Stimulated activated CD4-positive, alpha-beta T cell treated with anti-CD3 and anti-CD28 coated beads, Interleukin-1b, Interleukin-23, amount 100 ng/mL, for 4 hours (primary cell): ENCODE measurements around the gene DCBLD2.

Source experiments
- DNase-seq, 2 donors: peaks; one replicate each; pipeline ENCODE4 v3.0.0-alpha.2; 2020; ENCODE audit warnings: low read depth in 2 of 2

Gene DCBLD2

DNA sequence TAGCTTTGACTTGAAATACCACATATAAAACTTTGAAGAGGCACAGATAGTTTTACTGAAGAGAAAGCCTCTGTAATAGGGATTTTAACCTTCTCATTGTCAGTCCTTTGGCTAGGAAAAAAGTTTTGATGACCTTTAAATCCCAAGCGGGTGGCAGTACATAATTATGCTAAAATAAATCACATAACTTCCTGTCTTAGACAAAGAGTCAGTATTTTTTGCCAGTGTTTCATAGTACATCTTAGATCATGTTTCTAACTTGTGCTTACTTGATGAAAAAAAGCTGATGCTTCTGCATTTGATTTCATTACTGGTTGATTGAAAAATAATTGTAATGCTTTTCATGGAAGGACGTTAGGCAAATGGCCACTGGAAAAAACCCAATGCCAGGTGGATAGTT lies 132.5 kb downstream of the DCBLD2 start:
- no peak for DNase-seq

DNA sequence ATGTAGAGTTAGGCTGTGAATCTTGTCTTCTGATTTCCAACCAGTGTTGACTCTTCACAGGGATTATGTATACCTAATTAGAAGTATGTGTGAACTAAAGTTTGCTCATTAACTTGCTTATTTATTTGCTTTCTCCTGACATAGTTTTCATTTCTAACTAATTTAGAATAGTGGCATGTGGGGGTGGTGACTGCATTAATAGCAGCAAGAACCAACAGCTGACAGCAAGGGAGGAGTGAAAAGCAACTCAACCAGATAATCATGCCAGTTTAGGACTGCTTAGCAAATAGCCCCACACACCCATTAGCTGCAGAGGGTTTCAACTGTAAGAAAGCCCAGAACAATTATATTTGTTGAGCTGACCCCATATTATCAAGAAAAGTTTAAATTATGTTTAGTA lies 134.6 kb downstream of the DCBLD2 start:
- no peak for DNase-seq

DNA sequence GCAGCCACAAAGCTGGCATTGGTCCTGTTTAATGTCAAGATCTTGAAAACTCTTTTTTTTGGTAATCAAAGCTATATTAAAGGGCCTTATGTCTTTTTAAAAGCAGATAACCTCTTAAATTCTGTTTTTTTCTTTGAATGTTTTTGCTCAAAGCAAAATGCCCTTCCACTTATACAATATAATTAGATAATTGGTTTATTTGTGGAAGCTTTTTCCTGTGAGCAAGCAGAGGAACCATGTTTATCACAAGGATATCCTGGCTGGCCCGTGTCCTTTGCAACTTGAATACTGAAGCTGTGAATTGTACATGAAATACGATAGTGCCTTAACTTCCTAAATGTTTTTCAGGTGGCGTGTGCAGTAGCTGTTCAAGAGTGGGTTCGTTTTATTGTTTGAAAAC lies 135.8 kb downstream of the DCBLD2 start:
- DNase-seq = no peak

GRCh38 chr3:98764472-98764884 lies 137.0 kb downstream of the DCBLD2 start:
- no peak for DNase-seq

- no peak for DNase-seq
These were observed 137.6 kb downstream of the DCBLD2 start for GRCh38 chr3:98763819-98764418.

GRCh38 chr3:98763076-98763475 lies 138.4 kb downstream of the DCBLD2 start, which contains the start of gene ST3GAL6:
ST3GAL6 (plus strand) TSS chr3:98763340; CDS start chr3:98768441, 5,101 bp downstream.
- DNase-seq = no peak

GRCh38 chr3:98761643-98762229 lies 139.8 kb downstream of the DCBLD2 start:
- no peak for DNase-seq

DNA sequence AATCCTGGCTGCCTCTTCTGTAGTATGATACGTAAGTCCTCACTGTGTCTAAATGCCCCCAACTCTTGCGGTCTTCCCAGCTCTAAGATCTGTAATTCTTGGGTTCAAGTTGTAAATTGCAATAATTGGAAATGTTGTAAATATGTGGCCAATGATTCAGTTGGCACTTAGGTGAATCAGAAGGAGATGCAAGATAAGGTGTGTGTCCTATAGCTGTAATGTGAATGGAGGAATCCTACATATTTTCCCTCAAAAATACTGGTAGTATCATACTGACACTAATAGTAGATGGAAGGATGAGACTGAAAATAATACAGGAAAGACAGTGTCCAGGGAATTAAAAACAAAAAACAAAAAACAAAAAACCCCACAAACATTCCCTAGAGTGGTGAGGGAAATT lies 141.9 kb downstream of the DCBLD2 start:
- no peak for DNase-seq

- no peak for DNase-seq
These were observed 145.9 kb downstream of the DCBLD2 start for GRCh38 chr3:98755601-98756000.

- no peak for DNase-seq
These were observed 147.0 kb downstream of the DCBLD2 start for GRCh38 chr3:98754483-98754882.

GRCh38 chr3:98750276-98750919 lies 151.1 kb downstream of the DCBLD2 start:
- no peak for DNase-seq

- no peak for DNase-seq
These were observed 154.6 kb downstream of the DCBLD2 start for GRCh38 chr3:98746882-98747281.

DNA sequence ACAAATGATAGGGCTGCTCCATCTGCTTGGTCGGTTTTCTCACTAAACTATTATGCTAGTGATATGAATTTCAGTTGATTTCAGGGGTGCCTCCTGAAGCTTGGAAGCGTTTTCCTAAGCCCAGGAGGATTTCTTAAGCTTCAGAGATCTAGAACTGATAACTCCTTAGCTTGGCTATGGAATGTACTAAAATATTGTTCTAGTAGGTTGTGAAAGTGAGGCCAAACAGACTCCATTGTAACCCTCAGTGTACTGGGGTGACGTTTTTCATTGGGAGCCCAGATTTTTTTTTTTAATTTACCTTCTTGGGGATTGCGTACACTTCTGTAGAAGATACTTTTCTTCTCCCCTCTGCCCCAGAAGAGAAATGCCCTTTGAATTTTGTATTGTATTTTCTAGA lies 155.4 kb downstream of the DCBLD2 start:
- no peak for DNase-seq
